Astrocyte (in vitro differentiated cells and primary cell): Measurements from ENCODE around the gene MRPS11.

Experiments
- CTCF ChIP-seq: IDR thresholded peaks from 2 replicates; pipeline ENCODE4 v1.5.1; 2011; ENCODE audit warnings: low read depth, mild to moderate bottlenecking, inconsistent platforms, low read length, moderate library complexity; ENCODE audit not compliant: insufficient read depth
- EZH2 ChIP-seq: IDR thresholded peaks from 2 replicates; pipeline ENCODE4 v1.6.1; 2012; ENCODE audit warnings: mild to moderate bottlenecking, low read length, inconsistent platforms; ENCODE audit not compliant: insufficient read depth

DNA sequence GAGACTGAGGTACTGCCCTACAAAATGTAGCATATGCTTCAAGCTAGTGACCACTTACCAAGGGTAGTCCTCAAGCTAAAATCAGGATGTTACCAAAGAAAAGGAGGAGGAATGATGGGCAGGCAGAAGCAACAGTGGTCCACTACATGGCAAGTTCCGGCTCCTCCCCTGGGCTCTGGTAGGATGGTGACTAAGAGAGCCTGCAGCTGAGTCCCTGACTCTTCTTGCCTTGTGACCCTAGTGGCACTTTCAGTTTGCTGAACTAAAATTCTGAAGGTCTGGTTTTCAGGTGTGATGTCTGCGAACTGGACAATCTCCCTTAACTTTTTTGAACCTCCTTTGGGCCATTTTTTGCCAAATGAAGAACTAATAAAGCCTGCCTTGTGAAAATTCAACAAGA lies 41.2 kb upstream of the MRPS11 start:
- TF ChIP-seq CTCF (no peak), EZH2 (no peak)
